Lower leg skin (tissue), 4 donors: ENCODE measurements around the gene CNNM4. TPM values are rescaled to one million over a fixed set of nuclear protein-coding genes. Genes with fewer than 3 reads are reported as not detected.
A peak's percentile ranks its signal among the peaks of the same experiment; 100 is the strongest.

Experiments
- DNase-seq, 2 donors: peaks; one replicate each; pipeline ENCODE4 v3.0.0-alpha.2; 2019; ENCODE audit warnings: low spot score in 2 of 2
- H3K4me3 ChIP-seq: fragments of 200-600 bp; sonication (generic); 2 replicates; pipeline ENCODE4 v1.5.1; 2017; ENCODE audit warnings: mild to moderate bottlenecking, low read depth; ENCODE audit not compliant: poor library complexity, severe bottlenecking
- POLR2A ChIP-seq, 2 donors: fragments of 450-650 bp; IDR thresholded peaks; one replicate each; pipeline ENCODE4 v1.6.1; 2016 to 2017; ENCODE audit warnings: antibody characterized with exemption in 2 of 2, mild to moderate bottlenecking in 1 of 2, moderate library complexity in 1 of 2
- WGBS, 2 donors: methylation state at CpG; one replicate each; pipeline ENCODE4 v1.1.5; 2018; 5-methylcytosine and 5-hydroxymethylcytosine counted together
- intact Hi-C: fragments of 100-400 bp; cut with DNase I; formaldehyde crosslinking; loops from one replicate; pipeline ENCODE4 v1.15.0; 2023; ENCODE audit warnings: low total_unique reads
- total RNA-seq, 4 donors: library from RNA; depleted of rRNA; stranded (reverse); fragments of >200 nt; gene quantifications; one replicate each; pipeline ENCODE4 v1.1.0, GENCODE V29; 2016
- TF ChIP-seq, protein P1 (sequence below), 3 donors: fragments of 450-650 bp; IDR thresholded peaks; one replicate each; pipeline ENCODE4 v1.5.1; 2016; ENCODE audit warnings: antibody characterized with exemption in 3 of 3, mild to moderate bottlenecking in 3 of 3, moderate library complexity in 2 of 3

Gene CNNM4
- total RNA-seq, 4 donors from 2014 or later: 17.4 to 29.1 (median 22.2) TPM

DNA sequence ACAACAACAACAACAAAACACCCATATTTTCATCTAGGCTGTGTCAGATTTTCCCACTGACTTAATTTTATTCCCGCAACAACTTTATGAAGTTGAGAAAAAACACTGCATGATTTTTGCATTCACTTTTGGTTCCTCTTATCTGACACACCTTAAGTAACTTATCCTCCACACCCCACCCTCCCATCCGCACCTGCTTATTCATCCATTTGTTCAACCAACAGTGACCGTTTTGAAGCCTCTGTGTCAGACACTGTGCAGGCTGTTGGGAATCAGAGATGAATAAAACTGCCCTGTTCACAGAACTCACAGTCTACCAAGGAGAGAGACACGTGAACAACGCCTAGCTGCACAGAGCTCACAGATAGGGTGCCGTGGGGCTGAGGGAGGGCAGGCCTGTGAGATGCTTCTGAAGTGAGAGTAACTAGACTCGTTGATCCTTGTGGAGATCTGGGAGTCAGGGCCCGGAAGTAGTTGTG is 7.4 kb downstream of the CNNM4 start:
- no peak overlapping the region for H3K4me3 ChIP-seq
- TF ChIP-seq, protein P1, sequence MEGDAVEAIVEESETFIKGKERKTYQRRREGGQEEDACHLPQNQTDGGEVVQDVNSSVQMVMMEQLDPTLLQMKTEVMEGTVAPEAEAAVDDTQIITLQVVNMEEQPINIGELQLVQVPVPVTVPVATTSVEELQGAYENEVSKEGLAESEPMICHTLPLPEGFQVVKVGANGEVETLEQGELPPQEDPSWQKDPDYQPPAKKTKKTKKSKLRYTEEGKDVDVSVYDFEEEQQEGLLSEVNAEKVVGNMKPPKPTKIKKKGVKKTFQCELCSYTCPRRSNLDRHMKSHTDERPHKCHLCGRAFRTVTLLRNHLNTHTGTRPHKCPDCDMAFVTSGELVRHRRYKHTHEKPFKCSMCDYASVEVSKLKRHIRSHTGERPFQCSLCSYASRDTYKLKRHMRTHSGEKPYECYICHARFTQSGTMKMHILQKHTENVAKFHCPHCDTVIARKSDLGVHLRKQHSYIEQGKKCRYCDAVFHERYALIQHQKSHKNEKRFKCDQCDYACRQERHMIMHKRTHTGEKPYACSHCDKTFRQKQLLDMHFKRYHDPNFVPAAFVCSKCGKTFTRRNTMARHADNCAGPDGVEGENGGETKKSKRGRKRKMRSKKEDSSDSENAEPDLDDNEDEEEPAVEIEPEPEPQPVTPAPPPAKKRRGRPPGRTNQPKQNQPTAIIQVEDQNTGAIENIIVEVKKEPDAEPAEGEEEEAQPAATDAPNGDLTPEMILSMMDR (IDR thresholded peaks at IDR 0.05): no peak
- no peak for TF ChIP-seq POLR2A (IDR thresholded peaks at IDR 0.05)
- 55 to 62% methylated on average over 8 of the region's 8 CpGs for WGBS, 2 donors
- intact Hi-C loops: no loop called here
- no peak for DNase-seq

DNA sequence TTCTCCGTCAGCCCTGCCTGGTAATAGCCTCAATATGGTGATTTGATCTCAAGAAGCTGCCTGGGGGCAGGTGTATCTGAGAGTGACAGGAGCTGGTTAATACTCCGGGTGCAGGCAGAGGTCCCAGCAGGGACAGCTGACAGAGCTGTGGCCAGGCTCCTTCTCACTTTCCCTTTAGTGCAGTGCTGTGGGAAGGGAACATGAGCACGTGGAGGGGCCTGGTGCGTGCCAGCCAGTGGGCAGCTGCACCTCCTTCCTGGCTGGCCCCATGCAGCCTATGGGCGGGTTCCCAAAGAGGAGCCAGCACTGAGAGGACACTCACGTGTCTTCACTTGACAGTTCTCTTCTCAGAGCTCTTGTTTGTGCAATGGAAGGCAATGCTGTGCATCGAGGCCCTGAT is 9.1 kb downstream of the CNNM4 start:
- intact Hi-C loops: no loop called here
- DNase-seq: peak in 1 of 2 donors; percentile 68
- no peak overlapping the region for H3K4me3 ChIP-seq
- TF ChIP-seq, protein P1 (IDR thresholded peaks at IDR 0.05): no peak
- TF ChIP-seq POLR2A (IDR thresholded peaks at IDR 0.05): no peak
- WGBS, 2 donors: 8 to 17% methylated on average over 7 of the region's 7 CpGs

GRCh38 chr2:96770442-96771202 is 9.9 kb downstream of the CNNM4 start:
- TF ChIP-seq, protein P1 (IDR thresholded peaks at IDR 0.05): no peak
- TF ChIP-seq POLR2A (IDR thresholded peaks at IDR 0.05): no peak
- no peak for DNase-seq
- H3K4me3 ChIP-seq: no peak overlapping the region
- intact Hi-C loops: no loop called here
- WGBS, 2 donors: 76 to 79% methylated on average over 24 to 25 of the region's 25 CpGs

- 57 to 68% methylated on average over 20 of the region's 20 CpGs for WGBS, 2 donors
- peak in 1 of 2 donors; percentile 59 for DNase-seq
- no peak for TF ChIP-seq POLR2A (IDR thresholded peaks at IDR 0.05)
- TF ChIP-seq, protein P1 (IDR thresholded peaks at IDR 0.05): no peak
- H3K4me3 ChIP-seq: no peak overlapping the region
- intact Hi-C loops: no loop called here
Measured at GRCh38 chr2:96771796-96772618, 11.3 kb downstream of the CNNM4 start.

GRCh38 chr2:96772903-96773671 is 12.4 kb downstream of the CNNM4 start:
- WGBS, 2 donors: 58 to 62% methylated on average over 12 of the region's 12 CpGs
- no peak for TF ChIP-seq POLR2A (IDR thresholded peaks at IDR 0.05)
- TF ChIP-seq, protein P1 (IDR thresholded peaks at IDR 0.05): no peak
- intact Hi-C loops: no loop called here
- DNase-seq: no peak
- H3K4me3 ChIP-seq: no peak overlapping the region
